Spleen (tissue), 7 donors: Measurements from ENCODE around the gene FGF5.

Experiments
- POLR2AphosphoS5 ChIP-seq, 3 donors: sonication (generic); formaldehyde crosslinking; IDR thresholded peaks; one replicate each; pipeline ENCODE4 v1.5.1; 2017; ENCODE audit warnings: antibody characterized with exemption in 3 of 3
- TF ChIP-seq, protein P1 (sequence below), 11 experiments: fragments of 200-600 bp in 7 of 11; fragments of 450-650 bp in 4 of 11; sonication (generic) in 4 of 11; IDR thresholded peaks in 8 of 11; conservative IDR thresholded peaks in 3 of 11; 1 replicate in 7 of 11; 2 replicates in 4 of 11; pipeline versions ENCODE4 v1.4.0 to v1.8.0; 2016 to 2021; ENCODE audit warnings: antibody characterized with exemption in 11 of 11, inconsistent platforms in 4 of 11, mild to moderate bottlenecking in 1 of 11
- donor health status: DM: no; HTN: no; CAD: no; lungs with moderate emphysema.
- donor health status: DM: no; HTN: no; CAD: no.
- donor health status: DM: no; HTN: no; CAD: no.

DNA sequence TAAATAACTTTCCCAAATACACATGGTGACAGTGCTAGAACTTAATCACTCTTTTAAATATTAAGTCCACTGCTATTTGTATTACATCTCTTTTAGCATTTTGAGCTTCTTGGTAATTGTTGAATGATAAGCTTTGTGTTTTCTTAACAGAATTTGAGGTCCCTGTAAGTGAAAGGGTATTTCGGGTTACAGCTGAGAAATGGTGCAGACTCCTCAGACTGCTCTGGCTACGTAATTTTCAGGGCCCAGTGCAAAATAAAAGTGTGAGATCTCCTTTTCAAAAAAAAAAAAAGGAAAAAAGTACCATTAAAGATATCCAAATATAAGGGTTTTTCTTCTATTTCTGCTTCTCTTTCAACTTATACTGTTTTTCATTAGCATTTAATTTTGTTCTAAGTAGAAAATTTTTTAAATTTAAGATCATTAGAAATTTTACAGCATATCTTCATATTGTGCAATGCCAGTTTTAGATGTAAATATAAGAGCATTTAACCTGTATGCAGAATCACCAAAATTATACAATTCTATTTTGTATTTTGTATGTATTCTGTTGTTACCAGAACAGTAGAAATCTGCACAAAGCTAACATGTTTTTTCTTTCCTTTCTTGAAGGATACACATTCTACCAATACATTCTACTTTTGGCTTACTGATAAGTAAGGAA, 33.6 kb upstream of the FGF5 start:
- TF ChIP-seq, protein P1, sequence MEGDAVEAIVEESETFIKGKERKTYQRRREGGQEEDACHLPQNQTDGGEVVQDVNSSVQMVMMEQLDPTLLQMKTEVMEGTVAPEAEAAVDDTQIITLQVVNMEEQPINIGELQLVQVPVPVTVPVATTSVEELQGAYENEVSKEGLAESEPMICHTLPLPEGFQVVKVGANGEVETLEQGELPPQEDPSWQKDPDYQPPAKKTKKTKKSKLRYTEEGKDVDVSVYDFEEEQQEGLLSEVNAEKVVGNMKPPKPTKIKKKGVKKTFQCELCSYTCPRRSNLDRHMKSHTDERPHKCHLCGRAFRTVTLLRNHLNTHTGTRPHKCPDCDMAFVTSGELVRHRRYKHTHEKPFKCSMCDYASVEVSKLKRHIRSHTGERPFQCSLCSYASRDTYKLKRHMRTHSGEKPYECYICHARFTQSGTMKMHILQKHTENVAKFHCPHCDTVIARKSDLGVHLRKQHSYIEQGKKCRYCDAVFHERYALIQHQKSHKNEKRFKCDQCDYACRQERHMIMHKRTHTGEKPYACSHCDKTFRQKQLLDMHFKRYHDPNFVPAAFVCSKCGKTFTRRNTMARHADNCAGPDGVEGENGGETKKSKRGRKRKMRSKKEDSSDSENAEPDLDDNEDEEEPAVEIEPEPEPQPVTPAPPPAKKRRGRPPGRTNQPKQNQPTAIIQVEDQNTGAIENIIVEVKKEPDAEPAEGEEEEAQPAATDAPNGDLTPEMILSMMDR (IDR thresholded peaks at IDR 0.05 in 8 of 11, conservative IDR thresholded peaks at IDR 0.05 in 3 of 11): no peak
- TF ChIP-seq POLR2AphosphoS5 (IDR thresholded peaks at IDR 0.05): no peak
